Activated T-cell treated with anti-CD3 and anti-CD28 coated beads, Interleukin-2, amount 50 U/mL, for 24 hours (primary cell): ENCODE data around the gene ASCL5.

Experiments used
- DNase-seq: peaks from one replicate; pipeline ENCODE4 v3.0.0-alpha.2; 2020
- H3K27ac Mint-ChIP-seq: 2 replicates; pipeline ENCODE4 v1.8.0; 2020; ENCODE audit warnings: mild to moderate bottlenecking, mixed read lengths
- H3K27me3 Mint-ChIP-seq: 2 replicates; pipeline ENCODE4 v1.8.0; 2020; ENCODE audit warnings: mixed read lengths
- H3K36me3 Mint-ChIP-seq: 2 replicates; pipeline ENCODE4 v1.8.0; 2020; ENCODE audit warnings: low read depth, mixed read lengths
- H3K4me1 Mint-ChIP-seq: 2 replicates; pipeline ENCODE4 v1.8.0; 2020; ENCODE audit warnings: low read depth, mixed read lengths
- H3K4me3 Mint-ChIP-seq: 2 replicates; pipeline ENCODE4 v1.8.0; 2020; ENCODE audit warnings: mild to moderate bottlenecking, moderate library complexity, mixed read lengths
- H3K9me3 Mint-ChIP-seq: 2 replicates; pipeline ENCODE4 v1.8.0; 2020; ENCODE audit warnings: mixed read lengths

The ASCL5 gene

GRCh38 chr1:201113451-201114244, 13.3 kb downstream of the ASCL5 start:
- Mint-ChIP-seq H3K4me1 (peaks cover 10% of the 10 kb centered on the region), H3K36me3 (no peaks in the 10 kb centered on the region), H3K27me3 (peaks cover 2% of the 10 kb centered on the region), H3K27ac (no peak overlapping the region), H3K9me3 (no peaks in the 10 kb centered on the region), H3K4me3 (peak overlapping the region; percentile 82)
- DNase-seq, result no peak

- DNase-seq, result no peak
- Mint-ChIP-seq H3K4me3 (no peak overlapping the region), H3K36me3 (no peaks in the 10 kb centered on the region), H3K9me3 (no peaks in the 10 kb centered on the region), H3K4me1 (peaks cover 10% of the 10 kb centered on the region), H3K27me3 (peaks cover 2% of the 10 kb centered on the region), H3K27ac (no peak overlapping the region)
Observed at GRCh38 chr1:201112926-201113325, 14.1 kb downstream of the ASCL5 start.

- Mint-ChIP-seq H3K4me1 (peaks cover 10% of the 10 kb centered on the region), H3K27me3 (peaks cover 2% of the 10 kb centered on the region), H3K9me3 (no peaks in the 10 kb centered on the region), H3K4me3 (no peak within 1 kb of the TSS), H3K36me3 (no peaks in the 10 kb centered on the region), H3K27ac (no peak within 1 kb of the TSS)
- no peak for DNase-seq
Observed at GRCh38 chr1:201112173-201112731, 14.7 kb downstream of the ASCL5 start, which contains the start of gene CACNA1S. Gene CACNA1S, minus strand, starts transcription at chr1:201112426. Its CDS starts 87 bp downstream, at chr1:201112339.

- Mint-ChIP-seq H3K4me3 (no peak overlapping the region), H3K4me1 (peaks cover 10% of the 10 kb centered on the region), H3K9me3 (no peaks in the 10 kb centered on the region), H3K36me3 (no peaks in the 10 kb centered on the region), H3K27ac (no peak overlapping the region), H3K27me3 (peaks cover 2% of the 10 kb centered on the region)
- DNase-seq, result no peak
Observed at GRCh38 chr1:201111672-201112071, 15.3 kb downstream of the ASCL5 start.

GRCh38 chr1:201111156-201111555, 15.8 kb downstream of the ASCL5 start:
- DNase-seq, result no peak
- Mint-ChIP-seq H3K27ac (no peak overlapping the region), H3K4me3 (no peak overlapping the region), H3K9me3 (no peaks in the 10 kb centered on the region), H3K27me3 (peaks cover 2% of the 10 kb centered on the region), H3K4me1 (peaks cover 10% of the 10 kb centered on the region), H3K36me3 (no peaks in the 10 kb centered on the region)

GRCh38 chr1:201110616-201111015, 16.4 kb downstream of the ASCL5 start:
- H3K36me3 Mint-ChIP-seq, result no peaks in the 10 kb centered on the region
- peaks cover 2% of the 10 kb centered on the region for H3K27me3 Mint-ChIP-seq
- H3K4me3 Mint-ChIP-seq, result no peak overlapping the region
- H3K27ac Mint-ChIP-seq, result no peak overlapping the region
- peaks cover 5% of the 10 kb centered on the region for H3K4me1 Mint-ChIP-seq
- no peaks in the 10 kb centered on the region for H3K9me3 Mint-ChIP-seq
- no peak for DNase-seq

GRCh38 chr1:201110138-201110537, 16.8 kb downstream of the ASCL5 start:
- H3K9me3 Mint-ChIP-seq, result no peaks in the 10 kb centered on the region
- H3K27me3 Mint-ChIP-seq, result peaks cover 2% of the 10 kb centered on the region
- DNase-seq, result no peak
- no peak overlapping the region for H3K4me3 Mint-ChIP-seq
- H3K27ac Mint-ChIP-seq, result no peak overlapping the region
- no peaks in the 10 kb centered on the region for H3K36me3 Mint-ChIP-seq
- H3K4me1 Mint-ChIP-seq, result peaks cover 5% of the 10 kb centered on the region

- Mint-ChIP-seq H3K4me1 (peaks cover 2% of the 10 kb centered on the region), H3K4me3 (no peak overlapping the region), H3K9me3 (no peaks in the 10 kb centered on the region), H3K27me3 (peaks cover 2% of the 10 kb centered on the region), H3K27ac (no peak overlapping the region), H3K36me3 (no peaks in the 10 kb centered on the region)
- DNase-seq, result no peak
Observed at GRCh38 chr1:201109651-201110050, 17.3 kb downstream of the ASCL5 start.

GRCh38 chr1:201108614-201109013, 18.4 kb downstream of the ASCL5 start:
- Mint-ChIP-seq H3K4me3 (no peak overlapping the region), H3K27me3 (no peaks in the 10 kb centered on the region), H3K4me1 (no peaks in the 10 kb centered on the region), H3K27ac (no peak overlapping the region), H3K36me3 (no peaks in the 10 kb centered on the region), H3K9me3 (no peaks in the 10 kb centered on the region)
- no peak for DNase-seq

- no peaks in the 10 kb centered on the region for H3K36me3 Mint-ChIP-seq
- H3K27ac Mint-ChIP-seq, result no peak overlapping the region
- H3K4me1 Mint-ChIP-seq, result no peaks in the 10 kb centered on the region
- H3K9me3 Mint-ChIP-seq, result no peaks in the 10 kb centered on the region
- no peaks in the 10 kb centered on the region for H3K27me3 Mint-ChIP-seq
- DNase-seq, result no peak
- no peak overlapping the region for H3K4me3 Mint-ChIP-seq
Observed at GRCh38 chr1:201105688-201106087, 21.3 kb downstream of the ASCL5 start.

GRCh38 chr1:201104141-201104540, 22.8 kb downstream of the ASCL5 start:
- Mint-ChIP-seq H3K27me3 (no peaks in the 10 kb centered on the region), H3K9me3 (no peaks in the 10 kb centered on the region), H3K36me3 (no peaks in the 10 kb centered on the region), H3K27ac (no peak overlapping the region), H3K4me3 (no peak overlapping the region), H3K4me1 (no peaks in the 10 kb centered on the region)
- no peak for DNase-seq

GRCh38 chr1:201103666-201104065, 23.3 kb downstream of the ASCL5 start:
- DNase-seq, result no peak
- Mint-ChIP-seq H3K27me3 (no peaks in the 10 kb centered on the region), H3K36me3 (no peaks in the 10 kb centered on the region), H3K9me3 (no peaks in the 10 kb centered on the region), H3K4me1 (no peaks in the 10 kb centered on the region), H3K27ac (no peak overlapping the region), H3K4me3 (no peak overlapping the region)

GRCh38 chr1:201100169-201100930, 26.6 kb downstream of the ASCL5 start:
- H3K9me3 Mint-ChIP-seq, result no peaks in the 10 kb centered on the region
- no peak overlapping the region for H3K4me3 Mint-ChIP-seq
- no peaks in the 10 kb centered on the region for H3K36me3 Mint-ChIP-seq
- no peaks in the 10 kb centered on the region for H3K4me1 Mint-ChIP-seq
- H3K27ac Mint-ChIP-seq, result no peak overlapping the region
- no peak for DNase-seq
- no peaks in the 10 kb centered on the region for H3K27me3 Mint-ChIP-seq

- no peak overlapping the region for H3K4me3 Mint-ChIP-seq
- no peaks in the 10 kb centered on the region for H3K4me1 Mint-ChIP-seq
- no peaks in the 10 kb centered on the region for H3K36me3 Mint-ChIP-seq
- no peak for DNase-seq
- no peaks in the 10 kb centered on the region for H3K27me3 Mint-ChIP-seq
- no peaks in the 10 kb centered on the region for H3K9me3 Mint-ChIP-seq
- H3K27ac Mint-ChIP-seq, result no peak overlapping the region
Observed at GRCh38 chr1:201098992-201099677, 27.8 kb downstream of the ASCL5 start.
